Skeletal muscle satellite cell (primary cell): ENCODE measurements around the gene CSF2.

Source experiments
- H3K27me3 ChIP-seq: 2 replicates; pipeline ENCODE4 v1.7.0; 2013; ENCODE audit warnings: low read length; ENCODE audit not compliant: control insufficient read depth, insufficient read depth
- H3K36me3 ChIP-seq: 2 replicates; pipeline ENCODE4 v1.7.0; 2013; ENCODE audit warnings: mild to moderate bottlenecking, control low read depth, low read length; ENCODE audit not compliant: insufficient read depth
- H3K4me1 ChIP-seq: 2 replicates; pipeline ENCODE4 v1.7.0; 2013; ENCODE audit warnings: low read length; ENCODE audit not compliant: control insufficient read depth, insufficient read depth
- H3K4me2 ChIP-seq: 2 replicates; pipeline ENCODE4 v1.7.0; 2013; ENCODE audit warnings: mild to moderate bottlenecking, low read length
- H3K4me3 ChIP-seq: 2 replicates; pipeline ENCODE4 v1.7.0; 2013; ENCODE audit warnings: low read length
- H3K9ac ChIP-seq: 2 replicates; pipeline ENCODE4 v1.7.0; 2013; ENCODE audit warnings: mild to moderate bottlenecking, low read depth, low read length, moderate library complexity
- H3K9me3 ChIP-seq: replicated peaks from 2 replicates; pipeline ENCODE4 v1.7.0; 2013; ENCODE audit warnings: mild to moderate bottlenecking, control low read depth, low read length

CSF2 gene

GRCh38 chr5:132072528-132072927 lies 1.1 kb upstream of the CSF2 start:
- Histone ChIP-seq H3K9me3 (no peaks in the 10 kb centered on the region), H3K27me3 (no peaks in the 10 kb centered on the region), H3K36me3 (no peaks in the 10 kb centered on the region), H3K4me3 (no peak overlapping the region), H3K9ac (no peak overlapping the region), H3K4me1 (peaks cover 19% of the 10 kb centered on the region), H3K4me2 (no peak overlapping the region)

- Histone ChIP-seq H3K9ac (no peak overlapping the region), H3K9me3 (no peaks in the 10 kb centered on the region), H3K4me2 (no peak overlapping the region), H3K4me1 (peaks cover 19% of the 10 kb centered on the region), H3K4me3 (no peak overlapping the region), H3K36me3 (no peaks in the 10 kb centered on the region), H3K27me3 (no peaks in the 10 kb centered on the region)
These were observed 642 bp downstream of the CSF2 start for GRCh38 chr5:132074091-132074771.

GRCh38 chr5:132074772-132075718 lies 1.5 kb downstream of the CSF2 start:
- Histone ChIP-seq H3K27me3 (no peaks in the 10 kb centered on the region), H3K4me1 (peaks cover 19% of the 10 kb centered on the region), H3K36me3 (no peaks in the 10 kb centered on the region), H3K4me2 (no peak overlapping the region), H3K9ac (no peak overlapping the region), H3K4me3 (no peak overlapping the region), H3K9me3 (no peaks in the 10 kb centered on the region)

GRCh38 chr5:132075719-132076077 lies 2.1 kb downstream of the CSF2 start:
- Histone ChIP-seq H3K4me2 (no peak overlapping the region), H3K9me3 (no peaks in the 10 kb centered on the region), H3K4me3 (no peak overlapping the region), H3K9ac (no peak overlapping the region), H3K4me1 (peaks cover 19% of the 10 kb centered on the region), H3K36me3 (no peaks in the 10 kb centered on the region), H3K27me3 (no peaks in the 10 kb centered on the region)

- Histone ChIP-seq H3K9ac (no peak overlapping the region), H3K4me2 (no peak overlapping the region), H3K36me3 (no peaks in the 10 kb centered on the region), H3K4me3 (no peak overlapping the region), H3K9me3 (no peaks in the 10 kb centered on the region), H3K4me1 (peaks cover 19% of the 10 kb centered on the region), H3K27me3 (no peaks in the 10 kb centered on the region)
These were observed 2.7 kb downstream of the CSF2 start for GRCh38 chr5:132076202-132076830.

GRCh38 chr5:132076983-132077382 lies 3.4 kb downstream of the CSF2 start:
- Histone ChIP-seq H3K4me3 (no peak overlapping the region), H3K4me2 (no peak overlapping the region), H3K9ac (no peak overlapping the region), H3K36me3 (no peaks in the 10 kb centered on the region), H3K27me3 (no peaks in the 10 kb centered on the region), H3K9me3 (no peaks in the 10 kb centered on the region), H3K4me1 (peaks cover 19% of the 10 kb centered on the region)

GRCh38 chr5:132079081-132079480 lies 5.5 kb downstream of the CSF2 start:
- H3K9ac ChIP-seq = no peak overlapping the region
- H3K27me3 ChIP-seq = no peaks in the 10 kb centered on the region
- H3K36me3 ChIP-seq = no peaks in the 10 kb centered on the region
- H3K4me3 ChIP-seq = no peak overlapping the region
- no peak overlapping the region for H3K4me2 ChIP-seq
- H3K4me1 ChIP-seq = peaks cover 7% of the 10 kb centered on the region
- H3K9me3 ChIP-seq = no peaks in the 10 kb centered on the region

GRCh38 chr5:132079619-132080018 lies 6.0 kb downstream of the CSF2 start:
- H3K4me2 ChIP-seq = no peak overlapping the region
- no peaks in the 10 kb centered on the region for H3K27me3 ChIP-seq
- H3K9ac ChIP-seq = no peak overlapping the region
- H3K36me3 ChIP-seq = no peaks in the 10 kb centered on the region
- peaks cover 6% of the 10 kb centered on the region for H3K4me1 ChIP-seq
- H3K4me3 ChIP-seq = no peak overlapping the region
- H3K9me3 ChIP-seq = no peaks in the 10 kb centered on the region

- Histone ChIP-seq H3K36me3 (no peaks in the 10 kb centered on the region), H3K4me3 (no peak overlapping the region), H3K9ac (no peak overlapping the region), H3K4me2 (no peak overlapping the region), H3K9me3 (no peaks in the 10 kb centered on the region), H3K4me1 (peaks cover 3% of the 10 kb centered on the region), H3K27me3 (no peaks in the 10 kb centered on the region)
These were observed 7.0 kb downstream of the CSF2 start for GRCh38 chr5:132080595-132080994.

GRCh38 chr5:132081458-132081857 lies 7.9 kb downstream of the CSF2 start:
- Histone ChIP-seq H3K9me3 (no peaks in the 10 kb centered on the region), H3K27me3 (no peaks in the 10 kb centered on the region), H3K4me2 (no peak overlapping the region), H3K36me3 (no peaks in the 10 kb centered on the region), H3K4me3 (no peak overlapping the region), H3K9ac (no peak overlapping the region), H3K4me1 (peaks cover 11% of the 10 kb centered on the region)

GRCh38 chr5:132082329-132083023 lies 8.9 kb downstream of the CSF2 start:
- peaks cover 19% of the 10 kb centered on the region for H3K4me1 ChIP-seq
- H3K36me3 ChIP-seq = no peaks in the 10 kb centered on the region
- H3K27me3 ChIP-seq = no peaks in the 10 kb centered on the region
- no peaks in the 10 kb centered on the region for H3K9me3 ChIP-seq
- no peak overlapping the region for H3K4me3 ChIP-seq
- no peak overlapping the region for H3K4me2 ChIP-seq
- H3K9ac ChIP-seq = no peak overlapping the region
